ENCODE results near the gene SCARB1. TPM values are rescaled to one million over a fixed set of nuclear protein-coding genes. Genes with fewer than 3 reads are reported as not detected.
A peak's percentile ranks its signal among the peaks of the same experiment; 100 is the strongest.

Gene SCARB1
- total RNA-seq, 1 experiment from 2014 or later: 359 TPM

DNA sequence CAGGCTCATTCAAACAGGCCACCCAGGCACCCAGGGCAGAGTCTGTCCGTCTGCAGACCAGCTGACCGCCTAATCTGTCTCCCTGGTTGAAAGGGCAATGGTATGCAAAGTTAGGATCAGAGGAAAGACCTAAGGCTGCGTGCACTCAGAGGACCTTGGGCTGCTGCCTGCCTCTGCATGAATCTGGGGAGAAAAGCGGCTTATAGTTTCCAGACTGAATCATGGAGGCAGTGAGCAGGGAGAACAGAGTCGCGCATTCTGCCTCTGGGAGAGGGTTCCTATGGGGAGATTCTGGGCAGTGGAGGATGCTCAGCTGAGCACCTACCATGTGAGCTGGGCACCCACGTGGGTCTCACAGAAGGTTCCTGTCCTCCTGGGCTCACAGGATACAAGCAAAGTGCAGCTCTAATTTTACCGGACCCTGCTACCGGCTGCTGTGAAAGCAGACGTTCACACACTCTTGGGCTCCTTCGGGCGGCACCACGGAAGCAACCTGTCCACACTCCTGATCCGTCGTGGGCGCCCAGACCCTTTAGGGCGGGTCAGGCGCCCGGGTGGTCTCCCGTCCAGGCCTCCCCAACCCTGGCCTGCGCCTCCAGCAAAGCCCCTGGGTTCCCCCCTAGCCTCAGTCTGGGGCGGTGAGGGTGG, 772 bp downstream of the SCARB1 start:
- ChIA-PET POLR2A (interaction anchor here (0.6 kb wide), 1 partner anchor 61 kb away, joined by 3 read pairs; no protein-coding TSS in a partner anchor), CTCF (interaction anchor here (0.6 to 1.9 kb wide), 3 partner anchors 16 to 1670 kb away, joined by 4 to 7 read pairs (median 4); no protein-coding TSS in a partner anchor)
- intact Hi-C loops (cut with micrococcal nuclease; ENCODE audit: unreplicated experiment): no loop called here
- H3K27ac ChIP-seq (ENCODE audit: low read length): peak overlapping the region; percentile 83
- ATAC-seq (peak; percentile 53), DNase-seq (ENCODE audit: low read depth, low spot score) (no peak)
- 0 out of 2 replicates have a peak, but pooled peaks cover 2% of the 10 kb centered on the region for H3K36me3 ChIP-seq (ENCODE audit: control insufficient read depth, insufficient read depth, low read length)
- H3K9me3 ChIP-seq (ENCODE audit: control insufficient read depth, insufficient read depth, low read depth, low read length): no peaks in the 10 kb centered on the region
- no TSS peak for BruUV-seq (replicated peaks)
- no peaks in the 10 kb centered on the region for H3K27me3 ChIP-seq (ENCODE audit: control insufficient read depth, insufficient read depth, low read length)
- no peak for TF ChIP-seq POLR2AphosphoS5 (IDR thresholded peaks at IDR 0.05; ENCODE audit: low read depth, low read length)
- TF ChIP-seq, protein P1, sequence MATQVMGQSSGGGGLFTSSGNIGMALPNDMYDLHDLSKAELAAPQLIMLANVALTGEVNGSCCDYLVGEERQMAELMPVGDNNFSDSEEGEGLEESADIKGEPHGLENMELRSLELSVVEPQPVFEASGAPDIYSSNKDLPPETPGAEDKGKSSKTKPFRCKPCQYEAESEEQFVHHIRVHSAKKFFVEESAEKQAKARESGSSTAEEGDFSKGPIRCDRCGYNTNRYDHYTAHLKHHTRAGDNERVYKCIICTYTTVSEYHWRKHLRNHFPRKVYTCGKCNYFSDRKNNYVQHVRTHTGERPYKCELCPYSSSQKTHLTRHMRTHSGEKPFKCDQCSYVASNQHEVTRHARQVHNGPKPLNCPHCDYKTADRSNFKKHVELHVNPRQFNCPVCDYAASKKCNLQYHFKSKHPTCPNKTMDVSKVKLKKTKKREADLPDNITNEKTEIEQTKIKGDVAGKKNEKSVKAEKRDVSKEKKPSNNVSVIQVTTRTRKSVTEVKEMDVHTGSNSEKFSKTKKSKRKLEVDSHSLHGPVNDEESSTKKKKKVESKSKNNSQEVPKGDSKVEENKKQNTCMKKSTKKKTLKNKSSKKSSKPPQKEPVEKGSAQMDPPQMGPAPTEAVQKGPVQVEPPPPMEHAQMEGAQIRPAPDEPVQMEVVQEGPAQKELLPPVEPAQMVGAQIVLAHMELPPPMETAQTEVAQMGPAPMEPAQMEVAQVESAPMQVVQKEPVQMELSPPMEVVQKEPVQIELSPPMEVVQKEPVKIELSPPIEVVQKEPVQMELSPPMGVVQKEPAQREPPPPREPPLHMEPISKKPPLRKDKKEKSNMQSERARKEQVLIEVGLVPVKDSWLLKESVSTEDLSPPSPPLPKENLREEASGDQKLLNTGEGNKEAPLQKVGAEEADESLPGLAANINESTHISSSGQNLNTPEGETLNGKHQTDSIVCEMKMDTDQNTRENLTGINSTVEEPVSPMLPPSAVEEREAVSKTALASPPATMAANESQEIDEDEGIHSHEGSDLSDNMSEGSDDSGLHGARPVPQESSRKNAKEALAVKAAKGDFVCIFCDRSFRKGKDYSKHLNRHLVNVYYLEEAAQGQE (IDR thresholded peaks at IDR 0.05; ENCODE audit: insufficient read depth in 1 of 2, low read depth in 2 of 2, low read length in 1 of 2): no peak
- TF ChIP-seq CTCF (IDR thresholded peaks at IDR 0.05): no peak
- TF ChIP-seq TCF7L2 (IDR thresholded peaks at IDR 0.05; ENCODE audit: low read depth, low read length): no peak
- no peak for TF ChIP-seq SIN3A (IDR thresholded peaks at IDR 0.05; ENCODE audit: borderline replicate concordance, insufficient read depth, low read depth, low read length)
- peaks cover 25% of the 10 kb centered on the region for H3K4me1 ChIP-seq (ENCODE audit: control insufficient read depth, insufficient read depth, low read length)
- peak overlapping the region; percentile 72 to 80 for H3K4me3 ChIP-seq (ENCODE audit: low read depth in 2 of 2, low read length in 2 of 2)
- in situ Hi-C loops (cut with HindIII; ENCODE audit: low pct_unique_long_range_greater_than_20kb, low sequenced_read_pairs): no loop called here

GRCh38 chr12:124861898-124862676, 1.6 kb downstream of the SCARB1 start:
- POLR2A ChIA-PET: interaction anchor here (0.6 kb wide), 1 partner anchor 62 kb away, joined by 3 read pairs; no protein-coding TSS in a partner anchor
- H3K36me3 ChIP-seq (ENCODE audit: control insufficient read depth, insufficient read depth, low read length): 0 out of 2 replicates have a peak, but pooled peaks cover 2% of the 10 kb centered on the region
- no peak for DNase-seq (ENCODE audit: low read depth, low spot score)
- in situ Hi-C loops (cut with HindIII; ENCODE audit: low pct_unique_long_range_greater_than_20kb, low sequenced_read_pairs): no loop called here
- H3K4me3 ChIP-seq (ENCODE audit: low read depth in 2 of 2, low read length in 2 of 2): peak overlapping the region; percentile 72 to 80
- ATAC-seq: no peak
- H3K27ac ChIP-seq (ENCODE audit: low read length): peak overlapping the region; percentile 83
- H3K4me1 ChIP-seq (ENCODE audit: control insufficient read depth, insufficient read depth, low read length): peaks cover 25% of the 10 kb centered on the region
- H3K27me3 ChIP-seq (ENCODE audit: control insufficient read depth, insufficient read depth, low read length): no peaks in the 10 kb centered on the region
- H3K9me3 ChIP-seq (ENCODE audit: control insufficient read depth, insufficient read depth, low read depth, low read length): no peaks in the 10 kb centered on the region
- BruUV-seq (replicated peaks): no TSS peak
- TF ChIP-seq, protein P1 (IDR thresholded peaks at IDR 0.05; ENCODE audit: insufficient read depth in 1 of 2, low read depth in 2 of 2, low read length in 1 of 2): no peak
- TF ChIP-seq POLR2AphosphoS5 (IDR thresholded peaks at IDR 0.05; ENCODE audit: low read depth, low read length) (no peak), SIN3A (IDR thresholded peaks at IDR 0.05; ENCODE audit: borderline replicate concordance, insufficient read depth, low read depth, low read length) (no peak), TCF7L2 (IDR thresholded peaks at IDR 0.05; ENCODE audit: low read depth, low read length) (no peak), CTCF (IDR thresholded peaks at IDR 0.05) (no peak)
- CTCF ChIA-PET: interaction anchor here (0.6 to 1.9 kb wide), 3 partner anchors 15 to 1670 kb away, joined by 4 to 7 read pairs (median 4); no protein-coding TSS in a partner anchor
- intact Hi-C loops (cut with micrococcal nuclease; ENCODE audit: unreplicated experiment): no loop called here

Measured in Panc1 (cell line).